ENCODE data around the gene CLEC2D.

DNA sequence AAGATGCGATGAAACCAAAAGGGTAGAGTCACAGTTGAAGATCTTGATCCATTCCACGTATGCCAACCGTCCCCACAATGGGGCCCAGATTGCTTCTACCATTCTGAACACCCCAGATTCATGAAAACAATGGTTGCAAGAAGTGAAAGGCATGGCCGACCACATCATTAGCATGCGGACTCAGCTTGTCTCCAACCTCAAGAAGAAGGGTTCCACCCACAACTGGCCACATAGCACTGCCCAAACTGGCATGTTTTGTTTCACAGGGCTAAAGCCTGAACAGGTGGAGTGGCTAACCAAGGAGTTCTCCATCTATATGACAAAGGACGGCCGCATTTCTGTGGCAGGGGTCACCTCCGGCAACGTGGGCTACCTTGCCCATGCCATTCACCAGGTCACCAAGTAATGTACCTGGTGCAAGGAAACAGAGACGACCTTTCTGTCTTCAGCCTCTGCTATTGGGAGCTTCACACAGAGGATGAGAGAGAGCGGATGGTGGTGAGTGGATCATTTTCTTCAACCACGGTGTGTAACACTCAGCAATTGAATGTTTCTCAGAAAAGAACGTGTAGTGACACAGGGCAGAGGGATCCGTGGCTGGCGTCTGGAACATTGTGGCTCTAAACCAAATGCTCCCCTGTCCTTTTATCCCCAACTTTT, 26.8 kb upstream of the CLEC2D start:
- TF ChIP-seq, protein P1, sequence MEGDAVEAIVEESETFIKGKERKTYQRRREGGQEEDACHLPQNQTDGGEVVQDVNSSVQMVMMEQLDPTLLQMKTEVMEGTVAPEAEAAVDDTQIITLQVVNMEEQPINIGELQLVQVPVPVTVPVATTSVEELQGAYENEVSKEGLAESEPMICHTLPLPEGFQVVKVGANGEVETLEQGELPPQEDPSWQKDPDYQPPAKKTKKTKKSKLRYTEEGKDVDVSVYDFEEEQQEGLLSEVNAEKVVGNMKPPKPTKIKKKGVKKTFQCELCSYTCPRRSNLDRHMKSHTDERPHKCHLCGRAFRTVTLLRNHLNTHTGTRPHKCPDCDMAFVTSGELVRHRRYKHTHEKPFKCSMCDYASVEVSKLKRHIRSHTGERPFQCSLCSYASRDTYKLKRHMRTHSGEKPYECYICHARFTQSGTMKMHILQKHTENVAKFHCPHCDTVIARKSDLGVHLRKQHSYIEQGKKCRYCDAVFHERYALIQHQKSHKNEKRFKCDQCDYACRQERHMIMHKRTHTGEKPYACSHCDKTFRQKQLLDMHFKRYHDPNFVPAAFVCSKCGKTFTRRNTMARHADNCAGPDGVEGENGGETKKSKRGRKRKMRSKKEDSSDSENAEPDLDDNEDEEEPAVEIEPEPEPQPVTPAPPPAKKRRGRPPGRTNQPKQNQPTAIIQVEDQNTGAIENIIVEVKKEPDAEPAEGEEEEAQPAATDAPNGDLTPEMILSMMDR (IDR thresholded peaks at IDR 0.05) = no peak
- TF ChIP-seq POLR2A (IDR thresholded peaks at IDR 0.05) = no peak

Data from vagina (tissue), 2 donors.